Astrocyte (in vitro differentiated cells and primary cell): ENCODE results near the gene PRKCE. TPM values are rescaled to one million over a fixed set of nuclear protein-coding genes. Genes with fewer than 3 reads are reported as not detected.
A peak's percentile ranks its signal among the peaks of the same experiment; 100 is the strongest.

Experiments
- DNase-seq: peaks from one replicate; pipeline ENCODE4 v3.0.0-alpha.2; 2010; ENCODE audit warnings: low read depth
- FAIRE-seq: peaks from 2 replicates; lab custom pipeline; 2011; peaks lifted over from hg19 to GRCh38; lab: Jason Lieb, UNC
- H2AFZ ChIP-seq: 2 replicates; pipeline ENCODE4 v1.6.0; 2012; ENCODE audit warnings: low read depth, low read length, inconsistent platforms
- H3K27ac ChIP-seq: 2 replicates; pipeline ENCODE4 v1.5.1; 2011; ENCODE audit warnings: low read depth, low read length, inconsistent platforms
- H3K27me3 ChIP-seq: 2 replicates; pipeline ENCODE4 v1.6.0; 2011; ENCODE audit warnings: low read length, inconsistent platforms; ENCODE audit not compliant: insufficient read depth
- H3K36me3 ChIP-seq: 2 replicates; pipeline ENCODE4 v1.5.1; 2011; ENCODE audit warnings: low read length, inconsistent platforms; ENCODE audit not compliant: insufficient read depth
- H3K4me1 ChIP-seq: 2 replicates; pipeline ENCODE4 v1.5.1; 2011; ENCODE audit warnings: low read length, inconsistent platforms; ENCODE audit not compliant: insufficient read depth
- H3K4me2 ChIP-seq: 2 replicates; pipeline ENCODE4 v1.6.0; 2012; ENCODE audit warnings: low read length, inconsistent platforms
- H3K4me3 ChIP-seq: 2 replicates; pipeline ENCODE4 v1.5.1; 2011; ENCODE audit warnings: low read depth, mild to moderate bottlenecking, low read length, inconsistent platforms; ENCODE audit not compliant: insufficient read depth
- H3K79me2 ChIP-seq: 2 replicates; pipeline ENCODE4 v1.6.0; 2012; ENCODE audit warnings: mild to moderate bottlenecking, low read length, inconsistent platforms; ENCODE audit not compliant: insufficient read depth
- H3K9ac ChIP-seq: 2 replicates; pipeline ENCODE4 v1.6.0; 2012; ENCODE audit warnings: mild to moderate bottlenecking, low read length, inconsistent platforms
- H3K9me3 ChIP-seq: 2 replicates; pipeline ENCODE4 v1.5.1; 2012; ENCODE audit warnings: low read depth, mild to moderate bottlenecking, low read length, inconsistent platforms; ENCODE audit not compliant: insufficient read depth
- H4K20me1 ChIP-seq: 2 replicates; pipeline ENCODE4 v1.6.0; 2012; ENCODE audit warnings: low read length, inconsistent platforms; ENCODE audit not compliant: insufficient read depth
- H3K27ac Mint-ChIP-seq: one replicate; pipeline ENCODE4 v1.8.0; 2021; ENCODE audit warnings: mild to moderate bottlenecking, mixed read lengths; ENCODE audit not compliant: unreplicated experiment
- H3K27me3 Mint-ChIP-seq: one replicate; pipeline ENCODE4 v1.8.0; 2021; ENCODE audit warnings: low read depth, mixed read lengths; ENCODE audit not compliant: unreplicated experiment
- H3K36me3 Mint-ChIP-seq: one replicate; pipeline ENCODE4 v1.8.0; 2021; ENCODE audit warnings: low read depth, mixed read lengths; ENCODE audit not compliant: unreplicated experiment
- H3K4me1 Mint-ChIP-seq: one replicate; pipeline ENCODE4 v1.8.0; 2021; ENCODE audit warnings: low read depth, mixed read lengths; ENCODE audit not compliant: unreplicated experiment
- H3K4me3 Mint-ChIP-seq: one replicate; pipeline ENCODE4 v1.8.0; 2021; ENCODE audit warnings: mild to moderate bottlenecking, moderate library complexity, mixed read lengths; ENCODE audit not compliant: unreplicated experiment
- H3K9me3 Mint-ChIP-seq: one replicate; pipeline ENCODE4 v1.8.0; 2021; ENCODE audit warnings: mild to moderate bottlenecking, mixed read lengths; ENCODE audit not compliant: unreplicated experiment
- CTCF ChIP-seq: IDR thresholded peaks from 2 replicates; pipeline ENCODE4 v1.5.1; 2011; ENCODE audit warnings: low read depth, mild to moderate bottlenecking, inconsistent platforms, low read length, moderate library complexity; ENCODE audit not compliant: insufficient read depth
- EZH2 ChIP-seq: IDR thresholded peaks from 2 replicates; pipeline ENCODE4 v1.6.1; 2012; ENCODE audit warnings: mild to moderate bottlenecking, low read length, inconsistent platforms; ENCODE audit not compliant: insufficient read depth
- total RNA-seq: library from RNA; stranded (reverse); gene quantifications from 2 replicates; pipeline ENCODE4 v1.2.1, GENCODE V29; 2021

The PRKCE gene
- total RNA-seq, 1 donor from 2014 or later = 12.8 TPM

GRCh38 chr2:46184794-46185583 lies 533.5 kb downstream of the PRKCE start:
- peaks cover 1% of the 10 kb centered on the region for H3K4me1 ChIP-seq
- peaks cover 3% of the 10 kb centered on the region for H3K27me3 Mint-ChIP-seq
- H3K9me3 ChIP-seq = no peaks in the 10 kb centered on the region
- no peak overlapping the region for H3K4me3 Mint-ChIP-seq
- no peak for TF ChIP-seq CTCF
- TF ChIP-seq EZH2 = no peak
- H2AFZ ChIP-seq = no peak overlapping the region
- H3K27ac ChIP-seq = no peak overlapping the region
- H3K79me2 ChIP-seq = no peaks in the 10 kb centered on the region
- H3K4me1 Mint-ChIP-seq = no peaks in the 10 kb centered on the region
- H3K9ac ChIP-seq = no peak overlapping the region
- H3K27ac Mint-ChIP-seq = no peak overlapping the region
- DNase-seq = no peak
- no peaks in the 10 kb centered on the region for H3K36me3 ChIP-seq
- no peak for FAIRE-seq
- H3K27me3 ChIP-seq = no peaks in the 10 kb centered on the region
- H3K9me3 Mint-ChIP-seq = no peaks in the 10 kb centered on the region
- H3K36me3 Mint-ChIP-seq = peaks cover 14% of the 10 kb centered on the region
- no peak overlapping the region for H3K4me3 ChIP-seq
- H4K20me1 ChIP-seq = no peaks in the 10 kb centered on the region
- H3K4me2 ChIP-seq = no peak overlapping the region

GRCh38 chr2:46187112-46187618 lies 535.7 kb downstream of the PRKCE start:
- Histone ChIP-seq H3K27me3 (no peaks in the 10 kb centered on the region), H3K27ac (no peak overlapping the region), H4K20me1 (no peaks in the 10 kb centered on the region), H3K79me2 (no peaks in the 10 kb centered on the region), H3K9ac (no peak overlapping the region), H3K4me2 (peak overlapping the region; percentile 49), H2AFZ (no peak overlapping the region), H3K36me3 (no peaks in the 10 kb centered on the region), H3K4me1 (no peaks in the 10 kb centered on the region), H3K9me3 (no peaks in the 10 kb centered on the region), H3K4me3 (no peak overlapping the region)
- Mint-ChIP-seq H3K9me3 (no peaks in the 10 kb centered on the region), H3K36me3 (peaks cover 14% of the 10 kb centered on the region), H3K27me3 (peaks cover 3% of the 10 kb centered on the region), H3K4me3 (no peak overlapping the region), H3K4me1 (no peaks in the 10 kb centered on the region), H3K27ac (no peak overlapping the region)
- DNase-seq (peak; percentile 49), FAIRE-seq (no peak)
- TF ChIP-seq CTCF (no peak), EZH2 (no peak)
